SK-N-SH treated with all-trans-retinoic acid at 6 μM for 48 hours (cell line): ENCODE measurements around the gene ZEB2.

ENCODE experiments used
- ATAC-seq: fragments of 200-7000 bp; cut with Tn5 transposase; 3 replicates; pipeline ENCODE4 v1.9.1; 2020; ENCODE audit warnings: mild to moderate bottlenecking, moderate library complexity
- CSDC2 ChIP-seq: fragments of 250-450 bp; sonication (Bioruptor Pico); IDR thresholded peaks from 2 replicates; pipeline ENCODE4 v1.5.0; 2020; ENCODE audit warnings: mild to moderate bottlenecking, moderate library complexity
- GLIS3 ChIP-seq: fragments of 250-450 bp; sonication (Bioruptor Pico); IDR thresholded peaks from 2 replicates; pipeline ENCODE4 v1.5.0; 2020; ENCODE audit warnings: mild to moderate bottlenecking, moderate library complexity
- ISL1 ChIP-seq: fragments of 250-450 bp; sonication (Bioruptor Pico); IDR thresholded peaks from 2 replicates; pipeline ENCODE4 v2.1.2; 2022; ENCODE audit warnings: mild to moderate bottlenecking, moderate library complexity
- OSR1 ChIP-seq: fragments of 250-450 bp; sonication (Bioruptor Pico); IDR thresholded peaks from 2 replicates; pipeline ENCODE4 v1.8.0; 2022; ENCODE audit warnings: moderate library complexity, mild to moderate bottlenecking, inconsistent platforms
- PATZ1 ChIP-seq: fragments of 250-450 bp; sonication (Bioruptor Pico); IDR thresholded peaks from 2 replicates; pipeline ENCODE4 v1.8.0; 2020; ENCODE audit warnings: mild to moderate bottlenecking, moderate library complexity, borderline replicate concordance
- POU6F1 ChIP-seq: fragments of 250-450 bp; sonication (Bioruptor Pico); IDR thresholded peaks from 2 replicates; pipeline ENCODE4 v1.8.0; 2021; ENCODE audit warnings: low read depth, mild to moderate bottlenecking, moderate library complexity, borderline replicate concordance
- PPARA ChIP-seq: fragments of 250-450 bp; sonication (Bioruptor Pico); IDR thresholded peaks from 2 replicates; pipeline ENCODE4 v1.5.0; 2020; ENCODE audit warnings: mild to moderate bottlenecking, borderline replicate concordance
- RARB ChIP-seq: fragments of 250-450 bp; sonication (Bioruptor Pico); IDR thresholded peaks from 2 replicates; pipeline ENCODE4 v1.8.0; 2021; ENCODE audit warnings: mild to moderate bottlenecking, moderate library complexity
- SNAI2 ChIP-seq: fragments of 250-450 bp; sonication (Bioruptor Pico); IDR thresholded peaks from 2 replicates; pipeline ENCODE4 v1.5.0; 2020; ENCODE audit warnings: mild to moderate bottlenecking, moderate library complexity
- TCF4 ChIP-seq: fragments of 250-450 bp; sonication (Bioruptor Pico); IDR thresholded peaks from 2 replicates; pipeline ENCODE4 v1.8.0; 2021; ENCODE audit warnings: mild to moderate bottlenecking, moderate library complexity, borderline replicate concordance
- TOX ChIP-seq: fragments of 250-450 bp; sonication (Bioruptor Pico); IDR thresholded peaks from 2 replicates; pipeline ENCODE4 v1.8.0; 2021; ENCODE audit warnings: mild to moderate bottlenecking, moderate library complexity, borderline replicate concordance
- TSHZ2 ChIP-seq: fragments of 250-450 bp; sonication (Bioruptor Pico); IDR thresholded peaks from 2 replicates; pipeline ENCODE4 v1.5.0; 2020; ENCODE audit warnings: mild to moderate bottlenecking, moderate library complexity
- ZC3H10 ChIP-seq: fragments of 250-450 bp; sonication (Bioruptor Pico); IDR thresholded peaks from 2 replicates; pipeline ENCODE4 v1.5.1; 2021; ENCODE audit warnings: mild to moderate bottlenecking, moderate library complexity
- ZFP3 ChIP-seq: fragments of 250-450 bp; sonication (Bioruptor Pico); IDR thresholded peaks from 2 replicates; pipeline ENCODE4 v1.5.0; 2020; ENCODE audit warnings: mild to moderate bottlenecking, moderate library complexity
- ZFP30 ChIP-seq: fragments of 450-650 bp; formaldehyde crosslinking; IDR thresholded peaks from 2 replicates; pipeline ENCODE4 v1.5.0; 2022; ENCODE audit warnings: mild to moderate bottlenecking, moderate library complexity
- ZNF565 ChIP-seq: fragments of 450-650 bp; formaldehyde crosslinking; conservative IDR thresholded peaks from 2 replicates; pipeline ENCODE4 v1.5.0; 2020; ENCODE audit warnings: low read depth, mild to moderate bottlenecking, moderate library complexity
- ZNF70 ChIP-seq: fragments of 450-650 bp; formaldehyde crosslinking; IDR thresholded peaks from 2 replicates; pipeline ENCODE4 v1.5.0; 2020; ENCODE audit warnings: mild to moderate bottlenecking, moderate library complexity
- ZNF8 ChIP-seq: fragments of 450-650 bp; formaldehyde crosslinking; IDR thresholded peaks from 2 replicates; pipeline ENCODE4 v1.5.0; 2020; ENCODE audit warnings: mild to moderate bottlenecking, moderate library complexity
- TF ChIP-seq, protein P1 (sequence below): fragments of 250-450 bp; sonication (Bioruptor Pico); IDR thresholded peaks from 2 replicates; pipeline ENCODE4 v1.5.1; 2020; ENCODE audit warnings: low read depth, mild to moderate bottlenecking, moderate library complexity
- TF ChIP-seq, protein P2 (sequence below): fragments of 250-450 bp; sonication (Bioruptor Pico); IDR thresholded peaks from 2 replicates; pipeline ENCODE4 v1.5.1; 2021; ENCODE audit warnings: mild to moderate bottlenecking, moderate library complexity

ZEB2 gene

GRCh38 chr2:144519597-144519933 is 354 bp downstream of the ZEB2 start (continued):
- TF ChIP-seq PATZ1 (CRISPR knock-in tag), result no peak
- TF ChIP-seq ZNF565 (CRISPR knock-in tag), result no peak
- no peak for TF ChIP-seq CSDC2
- TF ChIP-seq GLIS3, result no peak
- no peak for TF ChIP-seq OSR1
- TF ChIP-seq RARB (CRISPR knock-in tag), result no peak
- no peak for TF ChIP-seq ZNF70 (CRISPR knock-in tag)

- TF ChIP-seq, protein P1, sequence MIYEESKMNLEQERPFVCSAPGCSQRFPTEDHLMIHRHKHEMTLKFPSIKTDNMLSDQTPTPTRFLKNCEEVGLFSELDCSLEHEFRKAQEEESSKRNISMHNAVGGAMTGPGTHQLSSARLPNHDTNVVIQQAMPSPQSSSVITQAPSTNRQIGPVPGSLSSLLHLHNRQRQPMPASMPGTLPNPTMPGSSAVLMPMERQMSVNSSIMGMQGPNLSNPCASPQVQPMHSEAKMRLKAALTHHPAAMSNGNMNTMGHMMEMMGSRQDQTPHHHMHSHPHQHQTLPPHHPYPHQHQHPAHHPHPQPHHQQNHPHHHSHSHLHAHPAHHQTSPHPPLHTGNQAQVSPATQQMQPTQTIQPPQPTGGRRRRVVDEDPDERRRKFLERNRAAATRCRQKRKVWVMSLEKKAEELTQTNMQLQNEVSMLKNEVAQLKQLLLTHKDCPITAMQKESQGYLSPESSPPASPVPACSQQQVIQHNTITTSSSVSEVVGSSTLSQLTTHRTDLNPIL (CRISPR knock-in tag), result no peak
- TF ChIP-seq POU6F1, result no peak
- no peak for TF ChIP-seq ZFP30 (CRISPR knock-in tag)
- TF ChIP-seq GLIS3, result no peak
- no peak for TF ChIP-seq PPARA (CRISPR knock-in tag)
- TF ChIP-seq OSR1, result no peak
- TF ChIP-seq, protein P2, sequence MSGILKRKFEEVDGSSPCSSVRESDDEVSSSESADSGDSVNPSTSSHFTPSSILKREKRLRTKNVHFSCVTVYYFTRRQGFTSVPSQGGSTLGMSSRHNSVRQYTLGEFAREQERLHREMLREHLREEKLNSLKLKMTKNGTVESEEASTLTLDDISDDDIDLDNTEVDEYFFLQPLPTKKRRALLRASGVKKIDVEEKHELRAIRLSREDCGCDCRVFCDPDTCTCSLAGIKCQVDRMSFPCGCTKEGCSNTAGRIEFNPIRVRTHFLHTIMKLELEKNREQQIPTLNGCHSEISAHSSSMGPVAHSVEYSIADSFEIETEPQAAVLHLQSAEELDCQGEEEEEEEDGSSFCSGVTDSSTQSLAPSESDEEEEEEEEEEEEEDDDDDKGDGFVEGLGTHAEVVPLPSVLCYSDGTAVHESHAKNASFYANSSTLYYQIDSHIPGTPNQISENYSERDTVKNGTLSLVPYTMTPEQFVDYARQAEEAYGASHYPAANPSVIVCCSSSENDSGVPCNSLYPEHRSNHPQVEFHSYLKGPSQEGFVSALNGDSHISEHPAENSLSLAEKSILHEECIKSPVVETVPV (CRISPR knock-in tag), result no peak
- no peak for TF ChIP-seq ISL1 (CRISPR knock-in tag)
- TF ChIP-seq ZC3H10 (CRISPR knock-in tag), result no peak
- TF ChIP-seq TSHZ2 (CRISPR knock-in tag), result no peak
- TF ChIP-seq TOX, result no peak
- TF ChIP-seq ZFP3, result no peak
- no peak for TF ChIP-seq ZNF70 (CRISPR knock-in tag)
- no peak for TF ChIP-seq PATZ1 (CRISPR knock-in tag)
- TF ChIP-seq SNAI2 (CRISPR knock-in tag), result no peak
- TF ChIP-seq ZNF8 (CRISPR knock-in tag), result no peak
- no peak for TF ChIP-seq TCF4
- no peak for ATAC-seq
Observed at GRCh38 chr2:144518748-144519596, 947 bp downstream of the ZEB2 start.
